Measurements from ENCODE around the gene DNAH2.

DNA sequence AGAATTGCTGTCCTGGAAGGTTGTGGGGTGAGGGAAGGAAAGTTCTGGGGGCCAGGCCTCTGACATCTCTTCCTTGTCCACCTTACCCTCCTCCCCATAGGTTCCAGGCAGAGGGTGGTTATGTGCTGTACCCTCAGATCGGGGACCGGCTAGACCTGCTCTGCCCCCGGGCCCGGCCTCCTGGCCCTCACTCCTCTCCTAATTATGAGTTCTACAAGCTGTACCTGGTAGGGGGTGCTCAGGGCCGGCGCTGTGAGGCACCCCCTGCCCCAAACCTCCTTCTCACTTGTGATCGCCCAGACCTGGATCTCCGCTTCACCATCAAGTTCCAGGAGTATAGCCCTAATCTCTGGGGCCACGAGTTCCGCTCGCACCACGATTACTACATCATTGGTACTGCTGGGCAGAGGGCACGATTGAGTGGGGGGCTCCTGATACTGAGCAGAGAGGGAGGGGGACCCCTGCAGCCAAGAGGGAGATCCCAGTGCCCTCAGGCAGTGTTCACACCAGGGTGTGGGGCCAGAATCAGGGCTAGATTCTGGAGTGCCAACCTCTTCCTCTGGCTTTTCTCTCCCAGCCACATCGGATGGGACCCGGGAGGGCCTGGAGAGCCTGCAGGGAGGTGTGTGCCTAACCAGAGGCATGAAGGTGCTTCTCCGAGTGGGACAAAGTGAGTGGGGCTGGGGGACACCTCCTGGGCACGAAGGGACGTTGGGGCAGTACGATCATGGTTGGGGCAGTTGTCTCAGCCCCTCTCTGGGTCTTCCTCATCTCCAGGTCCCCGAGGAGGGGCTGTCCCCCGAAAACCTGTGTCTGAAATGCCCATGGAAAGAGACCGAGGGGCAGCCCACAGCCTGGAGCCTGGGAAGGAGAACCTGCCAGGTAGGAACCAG lies 9.4 kb upstream of the DNAH2 start:
- no peak for TF ChIP-seq CTCF (IDR thresholded peaks at IDR 0.05)
- TF ChIP-seq ZNF138 (CRISPR knock-in tag; conservative IDR thresholded peaks at IDR 0.05): no peak
- TF ChIP-seq NFYB (CRISPR knock-in tag; conservative IDR thresholded peaks at IDR 0.05; ENCODE audit: low read depth): no peak
- TF ChIP-seq GRHL2 (CRISPR knock-in tag; IDR thresholded peaks at IDR 0.05; ENCODE audit: insufficient replicate concordance, severe bottlenecking): no peak
